T47D (cell line): ENCODE measurements around the gene CDR2.
A peak's percentile ranks its signal among the peaks of the same experiment; 100 is the strongest.

Experiments
- DNase-seq, 2 experiments: peaks; one replicate each; pipeline versions ENCODE4 v3.0.0 to v3.0.0-alpha.2; 2011 to 2012; ENCODE audit warnings: low read depth in 1 of 2, low spot score in 1 of 2
- JUND ChIP-seq: IDR thresholded peaks from 2 replicates; pipeline ENCODE4 v1.6.1; 2012; ENCODE audit warnings: low read depth
- in situ Hi-C: cut with HindIII; loops from 2 replicates; pipeline ENCODE4 v1.10.0; 2016; ENCODE audit warnings: low sequenced_read_pairs, low pct_unique_long_range_greater_than_20kb

CDR2 gene

DNA sequence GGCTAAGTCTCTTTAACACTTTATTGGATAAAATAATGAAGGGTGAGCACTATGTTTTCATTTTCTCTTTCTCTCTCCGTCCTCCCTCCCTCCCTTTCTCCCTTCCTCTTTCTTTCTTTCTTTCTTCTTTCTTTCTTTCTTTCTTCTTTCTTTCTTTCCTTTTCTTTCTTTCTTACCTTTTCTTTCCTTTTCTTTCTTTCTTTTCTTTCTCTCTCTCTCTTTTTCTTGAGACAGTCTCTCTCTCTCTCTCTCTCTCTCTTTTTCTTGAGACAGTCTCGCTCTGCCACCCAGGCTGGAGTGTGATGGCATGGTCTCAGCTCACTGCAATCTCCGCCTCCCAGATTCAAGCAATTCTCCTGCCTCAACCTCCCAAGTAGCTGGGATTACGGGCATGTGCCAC is 21.5 kb upstream of the CDR2 start:
- in situ Hi-C loops = no loop called here
- no peak for TF ChIP-seq JUND
- no peak for DNase-seq

DNA sequence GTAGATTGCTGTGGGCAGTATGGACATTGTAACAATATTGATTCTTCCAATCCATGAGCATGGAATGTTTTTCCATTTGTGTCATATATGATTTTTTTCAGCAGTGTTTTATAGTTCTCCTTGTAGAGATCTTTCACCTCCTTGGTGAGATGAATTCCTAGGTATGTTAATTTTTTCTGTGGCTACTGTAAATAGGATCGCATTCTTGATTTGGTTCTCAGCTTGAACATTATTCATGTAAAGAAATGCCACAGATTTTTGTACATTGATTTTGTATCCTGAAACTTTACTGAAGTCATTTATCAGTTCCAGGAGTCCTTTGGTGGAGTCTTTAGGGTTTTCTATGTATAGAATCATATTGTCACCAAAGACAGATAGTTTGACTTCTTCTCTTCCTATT is 19.7 kb upstream of the CDR2 start:
- no peak for TF ChIP-seq JUND
- no peak for DNase-seq
- in situ Hi-C loops = no loop called here

DNA sequence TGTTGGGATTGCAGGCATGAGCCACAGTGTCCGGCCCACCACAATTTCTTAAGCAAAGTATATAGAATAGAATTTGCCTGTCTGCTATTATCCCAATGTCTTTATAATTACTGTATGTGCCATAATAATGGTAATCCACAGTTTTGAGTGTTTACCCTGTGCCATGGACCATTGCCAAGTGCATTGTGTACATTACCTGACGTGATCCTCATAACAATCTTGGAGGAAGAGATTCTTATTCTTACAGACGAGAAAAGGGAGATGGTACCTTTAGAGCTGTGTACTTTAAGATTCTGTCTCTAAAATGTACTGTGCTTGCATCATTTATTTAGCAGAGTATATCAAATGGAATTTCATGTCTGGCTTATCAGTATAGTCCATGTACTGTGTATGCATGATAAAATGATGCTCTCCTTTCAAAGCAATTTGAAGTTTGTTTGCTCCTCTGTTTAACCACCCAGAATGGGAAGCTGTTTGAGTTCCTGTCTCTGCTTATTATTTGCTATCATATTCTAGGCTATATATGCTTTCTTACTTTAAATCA is 13.8 kb upstream of the CDR2 start:
- in situ Hi-C loops = no loop called here
- DNase-seq = peak in 1 of 2 experiments; percentile 40
- TF ChIP-seq JUND = no peak

DNA sequence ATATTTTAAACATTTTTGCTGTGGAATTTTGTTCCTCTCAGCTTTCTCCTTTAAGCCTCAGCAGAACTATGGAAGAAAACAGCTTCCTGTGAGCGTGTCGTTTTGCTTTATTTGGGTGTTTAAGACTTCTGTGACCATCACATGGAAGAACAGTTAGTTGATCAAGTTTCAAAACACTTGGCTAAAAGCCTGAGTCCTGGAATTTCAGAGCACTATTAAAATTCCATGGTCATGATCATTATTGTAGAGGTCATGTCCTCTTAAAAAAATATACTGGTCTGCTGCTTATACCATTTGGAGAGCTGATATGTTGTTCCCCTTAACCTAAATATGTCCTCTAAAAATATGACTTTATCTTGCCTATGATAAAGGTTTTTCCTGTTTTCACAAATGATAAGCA is 12.6 kb upstream of the CDR2 start:
- no peak for DNase-seq
- no peak for TF ChIP-seq JUND
- in situ Hi-C loops = no loop called here

DNA sequence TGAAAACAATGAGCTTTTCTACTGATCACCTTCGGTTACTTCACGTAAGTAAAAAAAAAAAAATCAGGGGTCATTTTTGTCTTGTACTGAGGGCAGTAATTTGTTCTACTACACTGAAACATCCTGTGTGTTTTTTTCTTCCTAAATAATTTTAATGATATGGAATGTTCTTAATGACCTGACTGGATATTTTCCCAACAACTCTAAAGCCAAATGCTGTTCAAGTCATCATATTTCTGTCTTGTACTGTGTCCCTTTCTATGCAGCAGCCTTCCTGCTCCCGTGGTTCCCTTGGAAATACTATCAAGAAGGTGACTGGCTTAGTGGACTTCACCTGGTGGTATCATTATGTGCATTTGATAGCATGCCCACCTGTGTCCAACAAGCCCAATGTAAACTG is 10.8 kb upstream of the CDR2 start:
- DNase-seq = no peak
- no peak for TF ChIP-seq JUND
- in situ Hi-C loops = no loop called here

DNA sequence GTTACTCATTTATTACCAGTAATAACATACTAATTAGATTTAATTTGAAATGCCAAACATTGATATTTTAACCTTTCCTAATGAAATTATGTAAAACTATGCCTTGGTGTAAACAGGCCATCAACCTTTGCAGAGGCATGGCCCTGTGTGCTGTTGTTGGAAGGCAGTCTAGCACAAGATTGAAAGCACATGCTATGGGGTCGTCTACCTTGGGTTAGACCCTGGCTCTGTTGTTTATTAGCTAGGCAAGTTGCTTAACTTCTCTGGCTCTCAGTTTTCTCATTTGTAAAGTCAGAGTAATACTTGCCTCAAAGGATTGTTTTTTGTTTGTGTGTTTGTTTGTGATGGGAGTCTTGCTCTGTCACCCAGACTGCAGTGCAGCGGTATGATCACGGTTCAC is 9.4 kb upstream of the CDR2 start:
- no peak for TF ChIP-seq JUND
- no peak for DNase-seq
- in situ Hi-C loops = no loop called here

DNA sequence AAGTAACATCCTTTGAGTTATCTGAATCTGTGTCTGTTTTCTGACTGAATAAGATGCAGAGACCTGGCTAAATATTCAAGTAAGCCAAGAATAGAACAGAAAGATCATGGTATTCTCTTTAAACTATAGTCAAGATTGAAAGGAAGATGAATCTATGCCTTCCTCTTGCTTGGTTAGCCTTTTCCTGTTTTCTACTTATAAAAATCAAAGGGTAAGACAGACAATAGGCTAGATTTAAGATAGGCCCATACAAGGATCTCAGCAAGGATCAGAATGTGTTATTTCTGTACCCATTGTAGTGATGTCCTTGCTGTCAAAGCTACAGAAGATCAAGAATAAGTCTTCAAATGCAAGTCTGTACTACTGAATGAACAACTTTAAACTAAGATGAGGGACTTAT is 7.0 kb upstream of the CDR2 start:
- in situ Hi-C loops = no loop called here
- no peak for TF ChIP-seq JUND
- no peak for DNase-seq

DNA sequence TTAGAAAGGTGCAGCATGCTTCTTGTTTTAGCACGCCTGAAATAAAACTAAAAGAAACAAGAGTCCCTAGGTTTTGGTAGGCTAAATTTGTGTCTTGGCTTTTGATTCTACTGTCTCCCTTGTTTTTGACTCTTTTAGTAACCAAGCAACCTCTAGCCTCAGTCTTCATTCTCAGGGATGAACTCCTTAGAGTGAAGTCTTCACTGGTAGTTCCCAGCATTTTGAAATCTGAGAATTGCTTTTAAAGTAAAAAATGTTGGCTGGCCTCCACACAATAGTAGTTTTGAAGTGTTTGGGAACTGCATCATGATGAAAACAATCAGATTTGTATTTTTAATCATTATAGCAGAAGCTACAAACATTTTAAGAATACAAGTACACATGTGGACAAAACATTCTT is 6.1 kb upstream of the CDR2 start:
- in situ Hi-C loops = no loop called here
- no peak for DNase-seq
- no peak for TF ChIP-seq JUND

DNA sequence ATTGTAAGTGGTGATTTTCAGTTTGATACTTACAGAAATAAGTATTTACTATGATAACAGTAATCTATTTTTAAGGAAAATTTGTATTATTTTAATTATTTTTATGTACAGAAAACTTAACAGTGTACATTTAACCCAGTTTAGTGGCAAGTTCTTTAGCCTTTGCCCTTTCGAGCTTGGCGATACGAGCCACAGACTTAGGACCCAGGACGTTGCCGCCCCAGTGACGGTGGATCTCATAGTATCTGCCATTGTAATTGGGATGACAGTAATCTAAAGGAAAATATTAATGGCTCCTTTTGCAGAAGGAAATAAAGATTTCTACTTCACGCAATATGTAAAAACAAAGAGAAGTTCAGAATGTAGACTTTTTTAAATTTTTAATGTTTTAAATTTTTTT is 5.2 kb upstream of the CDR2 start:
- in situ Hi-C loops = no loop called here
- no peak for TF ChIP-seq JUND
- DNase-seq = no peak

DNA sequence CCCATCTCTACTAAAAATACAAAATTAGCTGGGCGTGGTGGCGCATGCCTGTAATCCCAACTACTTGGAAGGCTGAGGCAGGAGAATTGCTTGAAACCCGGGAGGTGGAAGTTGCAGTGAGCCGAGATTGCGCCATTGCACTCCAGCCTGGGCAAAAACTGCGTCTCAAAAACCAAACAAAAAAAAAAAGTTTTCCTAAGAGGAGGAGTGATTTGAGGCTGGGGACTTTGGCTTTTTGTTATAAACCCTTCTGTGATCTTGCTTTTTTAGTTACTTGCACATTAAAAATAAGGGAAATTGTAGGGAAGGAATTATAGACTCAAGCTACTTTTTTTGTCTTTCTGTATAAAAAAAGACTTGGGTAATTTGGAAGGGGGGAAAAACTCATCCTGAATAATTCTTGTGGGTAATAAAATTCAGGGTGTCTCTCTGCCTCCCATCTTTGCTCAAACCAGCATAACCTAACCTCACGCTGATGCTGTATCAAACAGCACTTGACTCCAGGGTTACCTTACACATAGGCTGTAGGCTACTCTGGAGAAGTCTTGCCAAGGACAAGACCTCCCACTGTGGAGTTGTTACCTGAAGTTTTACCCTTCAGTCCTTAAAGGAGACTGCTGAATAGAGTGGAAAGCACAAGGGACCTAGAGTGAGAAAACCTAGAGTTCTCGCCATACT is 1.7 kb upstream of the CDR2 start:
- in situ Hi-C loops = no loop called here
- no peak for TF ChIP-seq JUND
- no peak for DNase-seq

DNA sequence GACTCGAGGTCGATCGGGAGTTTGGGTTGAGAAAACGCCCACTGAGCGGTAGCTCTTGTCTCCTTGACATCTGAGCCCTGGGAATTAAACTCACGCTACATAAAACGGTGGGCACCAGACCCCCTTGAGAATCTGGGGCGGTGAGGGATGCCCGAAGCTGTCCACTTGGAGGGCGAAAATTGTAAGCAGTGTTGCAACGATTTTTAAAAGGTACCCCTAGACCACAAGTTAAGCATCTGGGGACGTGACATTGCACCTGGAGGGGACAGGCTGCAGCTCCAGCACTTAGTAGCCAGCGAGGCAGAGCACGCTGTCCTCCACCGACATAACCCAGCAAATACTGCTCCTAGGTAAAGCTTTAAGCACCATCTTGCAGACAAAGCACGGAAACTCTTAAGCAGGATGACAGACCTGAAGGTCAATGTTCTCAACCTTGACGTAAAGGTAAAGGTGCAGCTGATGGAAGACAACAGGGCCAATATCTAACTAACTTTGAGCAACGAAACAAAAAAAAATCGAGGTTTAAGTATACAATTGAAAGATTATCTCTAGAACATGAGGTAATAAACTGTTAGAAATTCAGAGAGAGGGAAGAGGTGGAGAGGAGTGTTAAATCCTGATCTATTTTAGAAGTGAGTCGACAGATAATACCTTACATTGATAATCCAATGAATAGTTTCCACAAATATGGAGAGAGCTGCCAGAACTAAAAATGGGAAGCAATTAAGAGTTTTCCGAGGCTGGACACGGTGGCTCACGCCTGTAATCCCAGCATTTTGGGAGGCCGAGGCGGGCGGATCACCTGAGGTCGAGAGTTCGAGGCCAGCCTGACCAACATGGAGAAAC is 921 bp upstream of the CDR2 start:
- no peak for TF ChIP-seq JUND
- peak in 1 of 2 experiments; percentile 10 for DNase-seq
- in situ Hi-C loops = no loop called here

DNA sequence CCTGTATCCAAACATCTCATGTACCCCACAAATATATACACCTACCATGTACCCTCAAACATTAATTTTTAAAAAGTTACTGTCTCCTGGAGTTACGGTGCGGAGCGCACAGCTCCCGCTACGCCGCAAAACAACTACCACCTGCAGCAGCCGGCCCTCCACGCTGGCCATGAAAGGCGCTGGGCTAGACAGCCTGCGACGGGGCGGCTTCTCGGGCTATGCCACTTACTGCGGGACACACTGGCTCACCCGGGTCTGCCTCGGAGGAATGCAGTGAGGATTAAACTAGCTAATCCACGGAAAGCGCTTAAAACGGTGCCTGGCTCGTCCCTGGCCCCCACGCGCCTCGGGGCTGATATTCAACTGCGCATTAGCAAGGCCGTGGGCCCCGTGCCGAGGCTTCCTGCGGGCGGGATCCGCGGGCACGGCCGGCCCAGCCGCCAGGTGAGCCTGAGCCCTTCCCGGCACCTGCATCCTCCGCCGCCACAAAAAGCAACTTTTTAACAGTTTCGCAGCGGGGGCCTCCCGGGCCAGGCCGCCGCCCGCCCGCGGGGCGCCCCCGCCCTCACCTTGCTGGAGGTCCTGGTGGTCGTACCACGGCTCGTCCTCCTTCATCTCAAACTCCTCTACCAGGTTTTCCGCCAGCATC is 633 bp downstream of the CDR2 start:
- TF ChIP-seq JUND = no peak
- in situ Hi-C loops = no loop called here
- peak in 1 of 2 experiments; percentile 33 for DNase-seq
